Suppressor macrophage treated with lipopolysaccharide for 4 hours (primary cell): ENCODE data around the gene CEP131.
A peak's percentile ranks its signal among the peaks of the same experiment; 100 is the strongest.

Experiments
- DNase-seq: peaks from one replicate; pipeline ENCODE4 v3.0.0-alpha.2; 2020

CEP131 gene

DNA sequence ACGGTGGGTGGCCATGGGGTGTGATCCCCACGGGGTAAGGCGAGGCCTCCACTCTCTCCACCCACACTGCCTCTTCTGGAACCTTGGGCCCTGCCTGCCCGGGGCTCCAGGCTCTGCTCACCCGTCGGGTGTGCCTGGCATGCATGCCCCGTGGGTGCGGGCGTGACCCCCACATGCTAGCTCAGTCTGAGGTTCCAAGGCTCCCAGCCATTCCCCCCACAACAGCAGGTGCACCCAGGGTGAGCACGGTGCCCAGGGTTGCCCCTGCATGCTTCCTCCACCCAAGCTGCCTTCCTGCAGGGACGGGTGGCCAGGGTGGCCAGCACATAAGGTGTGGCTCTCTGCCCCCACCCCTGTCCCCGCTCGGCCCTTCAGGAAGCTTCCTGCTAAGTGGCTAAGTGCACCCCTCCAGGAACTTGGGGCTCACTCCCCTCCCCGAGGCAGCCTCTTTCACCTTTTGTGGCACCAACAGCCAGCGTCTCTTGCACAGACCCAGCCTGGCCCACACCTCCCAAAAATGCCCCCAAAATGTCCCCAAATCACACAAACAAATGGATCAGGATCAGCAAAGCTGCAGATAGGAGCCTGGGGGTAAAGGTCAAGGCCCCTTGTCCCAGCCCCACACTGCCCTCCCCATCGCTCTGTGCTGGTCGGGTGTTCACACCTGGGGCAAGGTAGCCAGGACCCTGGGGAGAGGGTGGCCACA lies 78.9 kb downstream of the CEP131 start:
- DNase-seq, result no peak

DNA sequence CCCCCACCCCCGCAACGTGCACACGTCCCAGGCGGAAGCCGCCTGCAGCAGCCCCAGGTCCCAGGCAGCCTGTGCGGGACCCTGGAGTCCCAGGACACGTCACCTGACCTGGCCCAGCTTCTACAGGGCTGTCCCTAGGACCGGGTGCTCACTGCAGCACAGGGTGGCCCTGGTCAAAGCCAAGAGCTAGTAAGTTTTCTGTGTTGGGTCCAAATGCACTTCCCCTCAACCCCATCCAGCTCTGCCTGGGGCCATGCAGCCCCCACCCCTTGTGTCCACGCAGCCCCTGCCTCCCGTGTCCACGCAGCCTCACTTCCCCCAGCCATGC lies 79.6 kb downstream of the CEP131 start:
- DNase-seq, result no peak

DNA sequence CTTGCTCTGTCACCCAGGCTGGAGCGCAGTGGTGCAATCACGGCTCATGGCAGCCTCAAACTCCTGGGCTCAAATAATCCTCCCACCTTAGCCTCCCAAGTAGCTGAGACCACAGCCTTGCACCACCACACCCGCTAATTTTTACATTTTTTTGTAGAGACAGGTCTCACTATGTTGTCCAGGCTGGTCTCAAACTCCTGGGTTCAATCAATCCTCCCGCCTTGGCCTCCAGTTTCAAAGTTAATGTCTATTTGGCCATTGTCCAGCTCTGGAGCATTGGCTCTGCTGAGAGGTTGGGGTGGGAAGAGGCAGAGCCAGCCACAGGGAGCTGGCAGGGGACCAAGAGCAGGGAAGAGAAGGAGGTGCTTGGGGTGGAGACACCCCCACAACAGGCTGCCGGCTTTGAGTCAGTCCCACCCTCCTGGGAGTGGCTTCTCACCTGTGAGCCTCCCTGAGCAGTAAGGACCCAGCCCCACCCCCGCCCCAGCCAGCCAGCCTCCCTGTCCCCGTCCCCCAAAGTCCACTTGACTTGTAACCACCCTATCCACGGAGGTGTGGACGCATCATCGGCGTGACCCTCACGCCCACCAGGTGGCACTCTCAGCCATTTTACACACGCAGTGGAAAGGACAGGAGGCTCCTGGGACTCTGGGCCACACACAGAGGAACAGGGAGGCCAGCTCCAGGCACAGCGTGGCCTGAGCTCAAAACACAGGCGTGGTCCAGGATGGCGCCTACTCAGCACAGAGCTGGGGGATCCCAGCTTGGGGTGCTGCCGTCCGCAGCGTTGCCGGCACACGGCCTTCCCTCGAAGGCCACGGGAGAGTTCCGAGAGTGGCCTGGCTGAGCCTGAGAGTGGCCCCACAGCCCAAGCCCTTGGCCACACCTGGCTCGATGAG lies 80.2 kb downstream of the CEP131 start:
- DNase-seq, result peak; percentile 89

DNA sequence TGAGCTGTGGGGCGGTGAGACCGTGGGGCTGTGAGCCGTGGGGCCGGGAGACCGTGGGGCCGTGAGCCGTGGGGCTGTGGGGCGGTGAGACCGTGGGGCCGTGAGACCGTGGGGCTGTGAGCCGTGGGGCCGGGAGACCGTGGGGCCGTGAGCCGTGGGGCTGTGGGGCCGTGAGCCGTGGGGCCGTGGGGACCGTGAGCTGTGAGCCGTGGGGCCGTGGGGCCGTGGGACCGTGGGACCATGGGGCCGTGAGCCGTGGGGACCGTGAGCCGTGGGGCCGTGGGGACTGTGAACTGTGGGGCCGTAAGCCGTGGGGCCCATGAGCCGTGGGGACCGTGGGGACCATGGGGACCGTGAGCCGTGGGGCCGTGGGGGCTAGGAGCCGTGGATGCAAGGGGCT lies 82.1 kb downstream of the CEP131 start:
- DNase-seq, result no peak

DNA sequence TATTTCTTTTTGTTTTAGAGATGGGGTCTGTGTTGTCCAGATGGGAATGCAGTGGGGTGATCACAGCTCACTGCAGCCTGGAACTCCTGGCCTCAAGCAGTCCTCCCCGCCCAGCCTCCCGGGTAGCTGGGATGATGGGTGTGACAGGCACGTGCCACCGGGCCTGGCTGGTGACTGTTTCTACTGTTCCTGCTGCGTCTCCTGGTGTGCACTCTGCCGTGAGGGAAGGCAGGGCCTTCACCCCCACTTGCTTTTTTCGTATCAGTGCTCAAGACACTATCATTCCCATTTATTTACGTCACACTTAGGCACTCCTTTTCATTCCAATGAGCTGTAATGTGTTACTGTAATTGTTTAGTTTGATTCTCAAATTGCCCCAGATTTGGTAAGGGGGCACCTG lies 82.7 kb downstream of the CEP131 start:
- DNase-seq, result no peak
